GM18861 (cell line): Measurements from ENCODE around the gene EPB41L3.
"Not testable (repeated sequence)": the region's sequence is repeated elsewhere in the genome, so short reads cannot be mapped to it uniquely, and the experiment has no call there.

ENCODE experiments used
- ATAC-seq: cut with Tn5 transposase; IDR thresholded peaks from one replicate; pipeline ENCODE4 v1.9.1; 2021; ENCODE audit not compliant: unreplicated experiment

Gene EPB41L3

DNA sequence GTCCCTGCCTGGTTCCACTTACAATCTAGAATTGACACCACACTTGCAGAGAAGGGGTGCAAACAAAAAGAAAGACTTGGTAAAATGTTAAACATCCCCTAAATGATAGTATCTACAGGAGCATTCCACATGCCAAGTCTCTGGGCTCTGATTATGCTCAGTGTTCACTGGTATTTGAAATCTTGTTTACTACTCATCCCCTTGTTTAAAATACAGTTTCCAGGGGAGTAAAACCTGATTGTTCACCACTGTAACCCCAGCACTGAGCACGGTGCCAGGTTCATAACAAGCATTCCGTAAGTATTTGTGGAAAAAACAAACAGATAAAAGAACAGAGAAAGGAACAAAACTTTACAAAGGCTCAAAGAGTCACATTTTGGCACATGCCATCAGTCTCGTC, 11.7 kb downstream of the EPB41L3 start:
- ATAC-seq, result no peak

- no peak for ATAC-seq
Measured at GRCh38 chr18:5530629-5531178, 13.1 kb downstream of the EPB41L3 start.

- ATAC-seq, result no peak
Measured at GRCh38 chr18:5529471-5529870, 14.3 kb downstream of the EPB41L3 start.

DNA sequence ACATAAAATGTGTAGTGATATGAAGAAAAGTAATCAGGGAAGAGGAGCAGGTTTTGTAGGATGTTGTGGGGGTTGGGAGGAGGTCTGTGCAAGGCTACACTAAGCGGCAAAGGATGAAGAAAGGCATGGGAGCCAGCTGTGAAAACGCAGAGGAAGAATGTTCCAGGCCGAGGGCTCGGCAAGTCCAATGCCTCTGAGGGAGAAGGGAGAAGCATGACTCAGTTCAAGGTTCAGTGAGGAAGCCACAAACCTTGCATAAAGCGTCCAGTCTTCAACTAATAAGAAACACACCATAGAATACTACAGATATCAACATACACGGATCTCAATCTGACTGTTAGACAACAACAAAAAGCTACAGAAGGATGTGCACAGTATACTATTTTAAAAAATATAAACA, 16.2 kb downstream of the EPB41L3 start:
- no peak for ATAC-seq

GRCh38 chr18:5524660-5525059, 19.1 kb downstream of the EPB41L3 start:
- ATAC-seq, result no peak

GRCh38 chr18:5521000-5521399, 22.8 kb downstream of the EPB41L3 start:
- no peak for ATAC-seq

GRCh38 chr18:5520464-5520863, 23.3 kb downstream of the EPB41L3 start:
- ATAC-seq, result no peak

GRCh38 chr18:5519448-5520298, 24.1 kb downstream of the EPB41L3 start:
- ATAC-seq, result no peak

- no peak for ATAC-seq
Measured at GRCh38 chr18:5518899-5519371, 24.9 kb downstream of the EPB41L3 start.

DNA sequence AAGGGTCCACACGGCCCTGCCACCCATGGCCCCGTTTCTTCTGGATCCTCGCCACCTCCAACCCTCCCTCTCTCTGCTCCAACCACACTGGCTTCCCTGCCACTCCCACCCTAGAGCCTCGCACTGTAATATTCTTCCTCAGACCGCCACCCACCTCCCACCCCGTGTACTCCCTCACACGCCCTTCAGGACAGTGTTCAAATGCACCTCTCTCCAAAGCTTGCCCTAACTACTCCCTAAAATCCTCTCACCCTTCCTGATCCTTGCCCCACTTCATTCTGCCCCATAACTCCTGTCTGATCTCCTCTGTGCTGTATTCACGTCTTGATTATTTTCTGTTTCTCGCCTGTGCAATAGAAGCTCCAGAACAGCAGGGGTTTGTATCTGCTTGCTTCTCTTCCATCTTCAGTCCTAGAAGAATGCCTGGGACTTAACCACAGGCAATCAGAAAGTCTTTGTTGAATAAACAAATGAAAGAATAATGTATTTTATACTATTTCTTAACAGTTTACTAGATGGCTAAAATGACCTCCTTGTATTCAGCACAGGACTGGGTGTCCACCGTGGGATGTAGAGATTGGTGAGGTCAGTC, 25.5 kb downstream of the EPB41L3 start:
- no peak for ATAC-seq

- ATAC-seq, result no peak
Measured at GRCh38 chr18:5516841-5517240, 27.0 kb downstream of the EPB41L3 start.

DNA sequence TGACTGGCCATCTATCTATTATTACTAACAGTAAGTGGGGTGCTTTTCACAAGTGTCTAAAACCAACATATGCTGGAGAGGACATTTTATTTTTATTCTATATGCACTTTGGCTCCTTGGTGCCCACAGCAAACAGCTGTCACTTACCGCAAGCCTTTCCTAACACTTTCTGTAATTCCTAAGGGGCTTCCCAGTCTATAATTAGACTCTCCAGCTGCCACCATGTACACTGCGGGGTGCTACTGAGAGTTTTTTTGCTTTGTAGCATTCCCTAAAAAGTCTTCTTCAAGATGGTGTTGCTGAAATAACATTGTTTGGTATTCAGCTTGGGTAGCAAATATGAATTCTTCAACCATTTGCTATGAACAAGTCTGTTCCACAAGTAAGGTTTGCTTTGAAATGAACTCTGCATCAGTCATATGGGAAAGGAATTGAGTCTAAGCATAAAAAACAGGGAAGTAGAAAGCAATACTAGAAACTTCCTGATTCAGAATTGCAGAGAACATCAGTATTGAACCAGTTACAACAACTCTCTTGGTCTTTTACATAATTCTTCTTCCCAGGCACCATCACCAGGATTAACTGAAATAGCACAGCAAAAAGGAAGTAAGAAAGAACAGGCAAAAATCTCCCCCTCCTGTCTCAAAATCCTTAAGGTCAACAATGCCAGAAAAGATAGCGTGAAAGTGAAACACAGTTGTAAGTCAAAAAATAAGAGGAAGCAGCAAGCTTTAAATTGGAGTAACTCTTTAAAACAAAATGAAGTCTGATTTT, 28.6 kb downstream of the EPB41L3 start:
- ATAC-seq, result no peak

- ATAC-seq, result no peak
Measured at GRCh38 chr18:5513947-5514346, 29.9 kb downstream of the EPB41L3 start.

DNA sequence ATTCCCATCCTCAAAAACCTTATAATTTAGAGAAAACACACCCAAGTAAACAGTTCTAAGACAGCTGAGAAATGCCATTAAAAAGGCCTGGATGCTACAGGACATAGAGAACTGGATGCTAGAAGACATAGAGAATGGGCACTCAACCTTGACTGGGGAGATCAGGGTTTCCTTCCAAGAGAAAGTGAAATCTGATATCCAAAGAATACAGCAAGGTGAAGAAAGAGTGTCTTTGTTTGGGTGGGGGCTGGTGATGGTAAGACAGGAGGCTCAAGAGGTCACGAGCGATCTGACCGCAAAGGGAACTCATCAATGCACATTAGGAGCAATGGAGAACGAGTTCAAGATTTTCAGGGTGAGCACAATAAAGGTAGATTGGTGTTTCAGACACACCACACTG, 31.6 kb downstream of the EPB41L3 start:
- no peak for ATAC-seq

DNA sequence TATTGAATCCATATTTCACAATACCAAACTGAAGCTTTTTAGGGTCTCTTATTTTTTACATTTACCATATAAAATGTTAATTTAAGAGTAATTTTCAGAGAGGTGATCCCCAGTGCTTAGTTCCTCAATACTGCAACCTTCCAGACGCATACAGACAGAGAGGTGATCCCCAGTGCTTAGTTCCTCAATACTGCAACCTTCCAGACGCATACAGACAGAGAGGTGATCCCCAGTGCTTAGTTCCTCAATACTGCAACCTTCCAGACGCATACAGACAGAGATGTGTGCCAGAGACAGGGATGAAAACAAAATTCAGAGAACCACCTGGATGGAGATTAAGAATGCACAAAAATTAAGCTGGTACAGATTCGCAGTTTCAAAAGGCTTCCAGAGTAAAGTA, 32.3 kb downstream of the EPB41L3 start:
- ATAC-seq, result not testable (repeated sequence)

DNA sequence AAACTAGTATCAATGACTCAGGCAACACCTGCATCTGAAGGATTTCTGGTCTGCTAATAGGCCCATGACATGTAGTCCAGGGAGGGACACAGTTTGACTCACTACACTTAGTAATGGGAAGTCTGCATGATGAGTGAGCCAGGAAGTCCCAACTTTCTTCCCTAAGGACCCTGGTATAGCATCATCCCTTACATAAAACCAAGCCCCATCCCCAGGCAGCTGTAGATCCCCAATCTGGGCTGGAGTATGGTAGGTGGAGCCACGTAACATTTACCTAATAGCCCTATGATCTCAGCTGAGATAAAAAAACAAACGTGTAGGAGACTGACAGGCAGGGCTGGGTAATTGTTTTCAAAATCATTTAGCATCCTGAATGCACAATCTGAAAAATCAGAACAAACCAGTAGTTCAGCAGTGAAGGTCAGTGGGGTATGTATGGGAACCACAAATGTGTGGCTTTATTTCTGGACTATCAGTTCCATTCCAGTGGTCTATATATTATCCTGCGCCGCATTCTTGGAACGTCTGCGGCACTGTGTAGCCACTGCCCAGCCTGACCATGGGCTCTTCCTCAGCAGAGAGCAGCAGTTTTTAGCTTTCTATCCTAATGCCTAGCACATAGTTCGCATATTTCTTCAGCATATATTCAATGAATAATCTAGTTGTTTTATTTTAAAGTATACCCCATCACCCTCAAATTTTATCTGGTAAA, 33.5 kb downstream of the EPB41L3 start:
- no peak for ATAC-seq

DNA sequence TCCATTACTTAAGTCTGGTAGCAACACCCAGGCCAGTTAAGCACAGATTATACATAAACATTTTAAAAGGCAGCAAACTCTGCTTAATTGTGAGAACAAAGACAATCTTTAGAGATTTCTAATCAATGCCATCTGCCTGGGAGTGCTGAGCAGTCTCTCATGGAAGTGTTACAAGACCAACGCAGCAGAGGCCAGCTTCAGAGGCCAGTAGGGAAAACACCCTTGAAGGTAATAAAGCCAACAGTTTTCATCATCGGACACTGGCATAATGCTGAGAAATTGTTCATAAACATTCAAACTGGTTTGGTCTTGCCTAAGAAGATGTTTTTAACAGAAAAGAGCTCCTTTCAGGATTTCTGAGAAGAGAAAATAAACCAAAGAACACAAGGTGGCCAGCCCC, 35.0 kb downstream of the EPB41L3 start:
- ATAC-seq, result no peak

DNA sequence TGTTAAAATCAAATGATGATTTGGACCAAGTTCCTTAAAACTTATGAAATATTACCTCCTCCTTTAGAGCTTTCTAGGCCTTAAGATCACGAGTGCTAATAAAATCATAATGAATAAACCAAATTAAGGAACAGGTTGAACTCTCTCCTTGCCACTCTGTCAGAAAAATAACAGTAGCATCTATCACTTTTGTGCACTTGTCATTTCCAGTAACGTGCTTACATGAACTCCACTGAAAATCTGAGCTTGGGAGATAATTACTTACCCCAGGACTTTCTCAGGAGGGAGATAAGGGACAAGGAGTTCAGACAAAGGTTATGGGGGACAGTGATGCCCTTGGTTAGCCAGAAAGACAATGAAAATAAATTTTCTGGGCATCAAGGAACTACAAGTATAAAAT, 36.0 kb downstream of the EPB41L3 start:
- ATAC-seq, result no peak

GRCh38 chr18:5506174-5506573, 37.6 kb downstream of the EPB41L3 start:
- ATAC-seq, result no peak

- ATAC-seq, result no peak
Measured at GRCh38 chr18:5503740-5504139, 40.1 kb downstream of the EPB41L3 start.
